GM12864 (cell line): Measurements from ENCODE around the gene ADAMTS4.

Experiments
- DNase-seq: peaks from one replicate; pipeline ENCODE4 v3.0.0-alpha.2; 2011; ENCODE audit warnings: low read depth
- H3K4me3 ChIP-seq: 2 replicates; pipeline ENCODE4 v1.5.1; 2011; ENCODE audit warnings: mild to moderate bottlenecking, low read depth, low read length, control low read depth
- CTCF ChIP-seq: IDR thresholded peaks from 2 replicates; pipeline ENCODE4 v1.5.1; 2011; ENCODE audit warnings: low read depth, mild to moderate bottlenecking, moderate library complexity, low read length, control low read depth, inconsistent platforms; ENCODE audit errors: missing control alignments

ADAMTS4 gene

GRCh38 chr1:161164901-161165610 is 33.8 kb downstream of the ADAMTS4 start:
- no peak overlapping the region; the same call in 1 of the 2 replicates for H3K4me3 ChIP-seq
- TF ChIP-seq CTCF = no peak
- no peak for DNase-seq

DNA sequence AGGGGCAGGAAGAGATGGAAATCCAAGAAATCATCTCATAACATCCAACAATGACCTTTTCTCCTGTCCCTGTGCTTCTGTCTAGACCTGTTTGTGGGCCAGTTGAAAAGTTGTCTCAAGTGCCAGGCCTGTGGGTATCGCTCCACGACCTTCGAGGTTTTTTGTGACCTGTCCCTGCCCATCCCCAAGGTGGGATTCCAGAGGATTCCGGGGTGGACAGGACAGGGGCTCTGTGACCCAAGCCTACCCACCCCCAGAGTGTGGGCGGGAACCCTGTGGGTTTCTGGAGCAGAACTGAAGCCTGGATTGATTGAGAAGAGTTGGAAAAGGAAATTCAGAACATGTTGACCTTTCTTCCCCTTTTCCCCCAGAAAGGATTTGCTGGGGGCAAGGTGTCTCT is 35.1 kb downstream of the ADAMTS4 start:
- H3K4me3 ChIP-seq = no peak overlapping the region
- no peak for DNase-seq
- TF ChIP-seq CTCF = no peak

- TF ChIP-seq CTCF = no peak
- DNase-seq = no peak
- no peak overlapping the region for H3K4me3 ChIP-seq
These were observed 36.0 kb downstream of the ADAMTS4 start for GRCh38 chr1:161162806-161163205.

- no peak overlapping the region for H3K4me3 ChIP-seq
- TF ChIP-seq CTCF = no peak
- DNase-seq = no peak
These were observed 36.8 kb downstream of the ADAMTS4 start for GRCh38 chr1:161162052-161162451.

GRCh38 chr1:161161652-161162051 is 37.2 kb downstream of the ADAMTS4 start:
- TF ChIP-seq CTCF = no peak
- no peak overlapping the region for H3K4me3 ChIP-seq
- no peak for DNase-seq

GRCh38 chr1:161160671-161161145 is 38.1 kb downstream of the ADAMTS4 start:
- no peak for DNase-seq
- no peak for TF ChIP-seq CTCF
- no peak overlapping the region for H3K4me3 ChIP-seq

DNA sequence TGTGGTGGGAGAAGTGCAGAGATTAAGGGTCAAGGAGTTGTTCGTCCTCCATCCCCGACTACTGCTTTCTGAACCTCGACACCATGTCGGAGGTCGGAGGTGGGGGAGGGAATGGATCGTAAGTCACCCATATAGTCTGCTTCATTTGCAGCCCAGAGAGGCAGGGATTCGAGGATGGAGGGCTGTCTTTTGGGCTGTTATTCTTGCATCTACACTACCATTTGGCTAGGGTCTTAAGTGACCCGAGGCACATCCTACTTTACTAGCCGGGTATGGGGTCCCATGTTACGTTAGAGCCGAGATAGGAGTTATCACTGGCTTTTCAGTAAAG is 39.0 kb downstream of the ADAMTS4 start:
- peak overlapping the region; percentile 65 for H3K4me3 ChIP-seq
- no peak for TF ChIP-seq CTCF
- DNase-seq = no peak
